ENCODE results near the gene TMC6.
"Not testable (repeated sequence)": the region's sequence is repeated elsewhere in the genome, so short reads cannot be mapped to it uniquely, and the experiment has no call there.

TMC6 gene

DNA sequence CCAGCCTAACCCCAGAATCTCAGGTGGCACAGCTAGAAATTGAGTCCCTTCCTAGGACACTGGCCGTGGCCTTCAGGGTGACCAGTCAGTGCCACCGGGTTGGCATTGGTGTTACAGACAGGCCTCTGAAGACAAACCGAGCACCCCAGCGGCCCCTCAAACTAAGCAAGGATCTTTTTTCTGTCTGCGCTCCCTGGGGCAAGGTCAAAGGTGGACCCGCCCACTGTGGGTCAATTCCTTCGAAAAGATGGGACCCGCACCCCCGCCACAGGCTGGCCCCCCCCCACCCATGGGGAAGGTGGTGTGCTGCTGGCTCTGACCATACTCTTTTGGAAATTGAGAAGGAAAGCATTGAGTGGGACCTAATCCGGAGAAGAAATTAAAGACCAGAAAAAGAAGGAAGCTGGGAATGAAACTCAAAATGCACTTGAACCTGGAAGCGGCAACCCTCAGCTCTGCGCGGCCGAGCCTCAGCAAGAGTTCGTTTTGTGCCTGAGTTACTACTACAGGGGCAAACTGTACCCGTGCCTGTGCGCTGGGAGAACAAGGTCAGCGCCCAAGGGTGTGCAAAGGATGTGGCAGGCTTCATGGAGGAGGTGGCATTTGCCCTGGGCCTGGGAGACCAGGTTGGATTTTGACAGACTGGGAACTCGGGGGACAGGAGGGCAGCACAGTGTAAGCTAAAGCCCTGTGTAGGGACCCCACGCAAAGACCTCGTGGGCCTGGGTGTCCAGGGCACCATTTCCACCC is 20.4 kb downstream of the TMC6 start:
- no peak for DNase-seq

DNA sequence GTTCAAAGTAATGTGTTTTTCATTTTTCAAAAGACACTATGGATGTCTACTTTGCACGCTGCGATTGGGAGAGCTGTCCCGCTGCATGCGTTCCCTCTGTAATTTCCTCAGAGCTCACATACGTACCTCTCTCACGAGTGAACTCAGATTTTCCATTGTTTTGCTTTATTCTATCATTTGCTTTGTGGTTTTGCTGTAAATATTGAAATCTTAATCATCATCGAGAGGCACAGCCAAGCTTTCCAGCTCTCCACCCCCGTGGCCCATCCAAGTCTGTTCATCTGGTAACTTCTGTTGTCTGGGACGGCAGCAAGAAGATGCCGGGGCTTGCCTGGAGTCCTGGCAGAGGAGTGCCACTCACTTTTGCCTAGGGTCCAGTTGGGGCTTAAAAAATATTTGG is 21.1 kb downstream of the TMC6 start:
- no peak for DNase-seq

DNA sequence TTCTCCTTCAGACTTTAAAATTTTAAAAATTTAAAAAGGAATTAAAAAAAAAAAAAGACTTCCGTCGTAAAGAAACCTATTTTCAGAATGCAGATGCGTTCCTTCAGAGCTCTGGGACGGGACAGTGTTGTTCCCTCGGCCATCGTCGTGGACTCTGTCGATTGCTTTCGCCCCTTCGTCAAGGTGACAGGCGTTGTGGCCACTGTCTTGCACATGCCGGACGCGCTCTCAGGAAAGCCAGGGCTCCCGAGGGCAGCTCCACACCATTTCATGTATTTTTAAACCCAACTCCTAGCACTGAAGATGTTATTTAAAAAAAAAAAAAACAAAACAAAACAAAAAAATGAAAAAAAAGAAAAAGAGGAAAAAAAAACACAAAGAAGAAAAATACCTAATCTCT is 22.3 kb downstream of the TMC6 start:
- DNase-seq, result no peak

DNA sequence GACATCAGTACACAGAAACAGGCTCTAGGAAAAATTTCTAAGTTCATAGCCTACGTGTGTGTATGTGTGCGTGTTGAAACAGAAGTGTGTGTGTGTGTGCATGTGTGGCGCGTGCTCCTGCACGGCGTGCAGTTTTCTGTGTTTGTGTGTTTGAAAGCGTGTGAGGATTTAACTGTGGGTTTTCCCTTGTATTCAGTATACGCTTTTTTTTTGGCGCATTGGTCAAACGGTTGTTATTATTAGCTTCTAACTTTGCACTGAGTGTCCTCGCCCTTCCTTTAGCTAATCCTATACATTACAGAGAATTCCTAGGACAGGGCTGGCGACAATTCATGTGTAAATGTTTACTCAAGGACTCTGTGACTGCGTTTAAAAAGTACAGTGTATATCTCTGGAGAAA is 23.0 kb downstream of the TMC6 start:
- DNase-seq, result no peak

DNA sequence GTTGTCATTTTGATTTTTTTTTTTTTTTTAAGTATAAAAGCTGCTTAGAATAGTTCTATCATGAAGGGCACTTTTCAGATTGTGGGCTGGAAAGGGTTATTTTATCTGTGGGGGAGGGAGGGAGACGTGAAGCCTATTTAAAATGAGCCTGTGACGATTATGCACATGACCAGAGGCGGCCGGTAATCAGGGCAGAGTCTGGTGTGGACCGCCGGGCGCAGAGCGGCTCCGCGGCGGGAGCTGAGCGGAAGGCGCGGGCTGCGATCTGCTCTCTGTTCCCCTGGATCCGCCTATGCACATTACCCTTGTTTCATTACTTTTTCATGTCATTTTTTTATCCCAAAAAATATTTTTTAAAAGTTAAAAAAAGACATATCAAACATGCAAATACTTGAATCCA is 23.5 kb downstream of the TMC6 start:
- DNase-seq, result no peak

DNA sequence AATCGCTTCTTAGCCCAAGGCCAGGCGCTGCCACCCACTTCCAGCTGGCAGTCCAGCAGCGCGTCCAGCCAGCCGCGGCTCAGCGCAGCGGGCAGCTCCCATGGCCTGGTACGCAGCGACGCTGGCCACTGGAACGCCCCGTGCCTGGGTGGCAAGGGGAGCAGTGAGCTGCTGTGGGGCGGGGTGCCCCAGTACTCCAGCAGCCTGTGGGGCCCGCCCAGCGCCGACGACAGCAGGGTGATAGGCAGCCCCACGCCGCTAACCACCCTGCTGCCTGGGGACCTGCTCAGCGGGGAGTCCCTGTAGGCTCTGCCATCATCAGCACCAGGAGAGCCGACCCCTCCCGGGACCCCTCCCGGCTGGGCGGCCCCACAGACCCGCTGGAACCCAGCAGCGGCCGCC is 24.0 kb downstream of the TMC6 start:
- no peak for DNase-seq

DNA sequence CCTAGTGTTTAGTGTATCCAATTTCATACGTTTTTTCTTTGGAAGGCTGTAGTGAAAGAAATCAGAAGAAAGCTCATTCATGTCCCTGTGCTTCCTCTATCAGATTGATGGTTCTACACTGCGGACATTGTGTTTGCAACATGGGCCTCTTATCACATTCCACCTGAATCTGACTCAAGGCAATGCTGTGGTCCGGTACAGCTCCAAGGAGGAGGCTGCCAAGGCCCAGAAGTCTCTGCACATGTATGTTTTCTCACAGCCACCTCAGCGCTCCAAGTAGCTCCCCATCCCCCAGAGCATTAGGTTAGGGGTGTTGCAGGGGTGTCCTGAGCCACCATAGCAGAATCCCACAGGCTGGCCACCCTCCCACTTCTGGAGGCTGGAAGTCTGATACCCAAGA is 25.2 kb downstream of the TMC6 start:
- no peak for DNase-seq

DNA sequence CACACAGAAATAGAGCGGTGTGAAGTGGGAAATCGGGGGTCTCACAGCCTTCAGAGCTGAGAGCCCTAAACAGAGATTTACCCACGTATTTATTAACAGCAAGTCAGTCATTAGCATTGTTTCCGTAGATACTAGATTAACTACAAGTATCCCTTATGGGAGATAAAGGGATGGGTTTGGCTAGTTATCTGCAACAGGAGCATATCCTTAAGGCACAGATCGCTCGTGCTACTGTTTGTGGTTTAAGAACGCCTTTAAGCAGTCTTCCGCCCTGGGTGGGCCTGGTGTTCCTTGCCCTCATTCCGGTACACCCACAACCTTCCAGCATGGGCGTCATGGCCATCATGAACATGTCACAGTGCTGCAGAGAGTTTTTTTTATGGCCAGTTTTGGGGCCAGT is 27.0 kb downstream of the TMC6 start:
- DNase-seq, result no peak

DNA sequence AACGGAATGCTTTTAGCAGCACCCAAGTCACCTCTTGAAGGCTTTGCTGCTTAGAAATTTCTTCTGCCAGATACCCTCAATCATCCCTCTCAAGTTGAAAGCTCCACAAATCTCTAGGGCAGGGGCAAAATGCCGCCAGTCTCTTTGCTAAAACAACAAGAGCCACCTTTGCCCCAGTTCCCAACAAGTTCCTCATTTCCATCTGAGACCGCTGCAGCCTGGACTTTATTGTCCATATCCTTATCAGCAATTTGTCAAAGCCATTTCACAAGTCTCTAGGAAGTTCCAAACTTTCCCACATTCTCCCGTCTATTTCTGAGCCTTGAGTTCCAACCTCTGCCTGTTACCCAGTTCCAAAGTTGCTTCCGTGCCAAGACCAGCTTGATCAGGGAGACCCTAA is 27.4 kb downstream of the TMC6 start:
- no peak for DNase-seq

DNA sequence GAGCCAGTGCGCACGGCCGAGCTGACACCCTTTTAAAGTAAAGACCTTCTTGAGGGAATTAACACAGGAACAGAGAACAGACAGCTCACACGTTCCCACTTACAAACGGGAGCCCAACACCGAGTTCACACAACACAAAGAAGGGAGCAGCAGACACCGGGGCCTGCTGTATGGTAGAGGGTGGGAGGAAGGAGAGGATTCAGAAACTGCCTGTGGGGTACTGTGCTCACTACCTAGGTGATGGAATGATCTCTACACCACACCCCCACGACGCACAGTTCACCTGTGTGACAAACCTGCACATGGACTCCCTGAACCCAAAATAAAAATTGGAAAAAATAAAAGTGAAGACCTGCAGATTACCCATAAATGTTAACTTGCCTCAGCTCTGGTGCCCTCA is 32.5 kb downstream of the TMC6 start:
- DNase-seq, result no peak

DNA sequence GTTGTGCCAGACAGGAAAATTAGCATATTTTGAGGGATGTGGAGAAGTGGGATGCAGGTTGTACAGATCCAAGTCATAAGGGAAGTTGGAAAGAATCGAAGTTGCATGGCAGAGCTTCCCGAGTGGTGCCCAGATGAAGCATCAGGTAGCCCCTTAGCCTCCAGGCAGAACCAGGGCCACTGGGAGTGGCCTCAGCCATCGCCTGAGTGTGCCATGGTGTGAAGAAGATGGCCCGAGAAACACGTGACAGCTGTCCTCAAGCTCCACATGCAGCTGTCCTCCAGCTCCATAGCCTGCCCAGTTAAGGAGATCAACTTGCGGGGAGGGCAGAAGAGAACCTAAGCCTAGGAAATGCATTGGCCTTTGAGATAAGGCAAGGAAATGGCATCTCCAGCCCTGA is 33.5 kb downstream of the TMC6 start:
- DNase-seq, result no peak

DNA sequence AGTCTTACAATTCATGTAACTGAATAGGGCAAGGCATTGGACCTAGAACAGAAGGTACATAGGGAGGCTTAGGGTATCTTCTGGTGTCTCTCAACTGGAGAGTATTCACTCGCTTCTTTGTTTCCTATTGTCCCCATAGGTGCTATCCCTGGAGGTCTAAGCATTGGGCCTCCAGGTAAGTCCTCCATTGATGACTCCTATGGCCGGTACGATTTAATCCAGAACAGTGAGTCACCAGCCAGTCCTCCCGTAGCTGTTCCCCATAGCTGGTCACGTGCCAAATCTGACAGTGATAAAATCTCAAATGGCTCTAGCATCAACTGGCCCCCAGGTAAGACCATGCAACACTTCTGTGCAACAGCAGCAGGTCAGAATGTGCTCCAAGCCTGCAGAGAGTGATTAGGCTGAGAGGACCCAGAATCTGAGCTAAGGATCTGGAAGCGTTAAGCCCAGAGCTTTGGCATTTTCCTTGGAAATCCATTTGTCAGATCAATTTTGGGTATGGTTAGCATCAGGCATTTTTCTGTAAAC is 35.7 kb downstream of the TMC6 start:
- no peak for DNase-seq

DNA sequence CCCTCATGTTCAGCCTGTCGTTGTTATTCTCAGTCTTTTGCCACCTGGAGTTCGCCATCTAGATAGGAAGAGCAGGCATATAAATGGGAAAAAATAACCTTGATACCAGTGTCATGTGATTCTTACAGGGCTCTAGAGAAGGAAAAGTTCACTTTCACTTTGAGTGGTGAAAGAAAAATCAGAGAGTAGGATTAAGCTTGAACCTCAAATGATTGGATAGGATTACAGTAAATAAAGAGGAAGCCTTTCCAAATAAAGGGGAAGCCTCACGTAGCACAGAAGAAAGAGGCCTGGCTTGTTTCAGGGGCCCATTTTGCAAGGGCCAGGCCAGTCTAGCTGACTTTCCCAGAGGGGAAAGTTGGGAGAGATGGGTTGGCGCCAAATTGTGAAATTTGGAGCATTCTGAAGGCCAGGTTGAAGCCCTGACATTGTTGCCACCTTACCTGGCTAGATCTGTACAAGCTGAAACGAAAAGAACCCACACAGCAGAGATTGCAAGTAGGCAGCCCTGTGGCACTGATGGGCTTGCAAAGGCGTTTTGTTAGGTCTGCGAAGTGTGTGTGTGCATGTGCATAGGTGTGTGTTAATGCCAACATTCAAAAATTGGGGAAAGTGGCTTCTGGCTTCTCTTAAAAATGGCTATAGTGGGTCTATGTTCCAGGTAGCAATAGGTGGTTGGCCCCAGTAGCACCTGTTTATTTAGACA is 38.8 kb downstream of the TMC6 start:
- DNase-seq, result no peak

DNA sequence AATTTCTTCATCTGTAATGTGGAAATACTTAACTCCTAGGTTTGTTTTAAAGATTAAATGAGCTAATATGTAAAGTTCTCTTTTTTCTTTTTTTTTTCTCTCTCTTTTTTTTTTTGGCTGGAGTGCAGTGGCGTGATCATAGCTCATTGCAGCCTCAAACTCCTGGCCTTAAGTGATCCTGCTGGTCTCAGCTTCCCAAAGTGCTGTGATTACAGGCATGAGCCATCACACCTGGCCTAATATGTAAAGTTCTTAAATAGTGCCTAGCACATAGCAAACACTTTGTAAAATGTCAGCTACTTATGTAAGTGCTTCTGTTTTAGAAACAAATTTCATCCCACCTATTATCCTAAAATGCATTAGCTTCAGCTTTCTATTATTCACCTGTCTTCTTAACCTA is 40.0 kb downstream of the TMC6 start:
- no peak for DNase-seq

DNA sequence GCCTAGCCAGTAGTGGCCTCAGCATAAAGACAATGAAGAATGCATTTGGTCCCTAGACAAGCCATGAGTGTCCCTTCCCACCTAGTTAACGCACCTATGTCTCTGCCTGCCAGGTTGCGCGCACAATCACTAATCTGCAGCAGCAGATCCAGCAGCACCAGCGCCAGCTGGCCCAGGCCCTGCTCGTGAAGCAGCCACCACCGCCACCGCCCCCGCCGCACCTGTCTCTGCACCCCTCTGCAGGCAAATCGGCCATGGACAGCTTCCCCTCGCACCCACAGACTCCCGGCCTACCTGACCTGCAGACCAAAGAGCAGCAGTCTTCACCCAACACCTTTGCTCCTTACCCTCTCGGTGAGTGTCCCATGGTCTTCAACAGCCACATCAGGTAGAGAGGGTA is 41.8 kb downstream of the TMC6 start:
- no peak for DNase-seq

DNA sequence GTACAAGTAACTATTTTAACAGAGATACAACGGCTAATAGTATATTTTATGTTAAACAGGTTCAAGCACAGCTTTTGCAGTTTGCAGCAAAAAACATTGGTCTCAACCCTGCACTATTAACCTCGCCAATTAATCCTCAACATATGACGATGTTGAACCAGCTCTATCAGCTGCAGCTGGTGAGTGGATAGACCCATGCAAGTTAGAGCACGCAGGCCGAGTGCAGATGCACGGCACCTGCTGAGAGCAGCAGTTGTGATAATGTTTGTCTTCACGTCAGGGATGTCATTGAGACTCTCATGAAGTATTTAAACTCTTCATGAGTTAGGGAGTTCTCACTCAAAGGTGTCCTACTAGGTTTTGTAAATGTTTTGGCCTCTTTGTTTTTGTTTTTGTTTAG is 45.6 kb downstream of the TMC6 start:
- no peak for DNase-seq

DNA sequence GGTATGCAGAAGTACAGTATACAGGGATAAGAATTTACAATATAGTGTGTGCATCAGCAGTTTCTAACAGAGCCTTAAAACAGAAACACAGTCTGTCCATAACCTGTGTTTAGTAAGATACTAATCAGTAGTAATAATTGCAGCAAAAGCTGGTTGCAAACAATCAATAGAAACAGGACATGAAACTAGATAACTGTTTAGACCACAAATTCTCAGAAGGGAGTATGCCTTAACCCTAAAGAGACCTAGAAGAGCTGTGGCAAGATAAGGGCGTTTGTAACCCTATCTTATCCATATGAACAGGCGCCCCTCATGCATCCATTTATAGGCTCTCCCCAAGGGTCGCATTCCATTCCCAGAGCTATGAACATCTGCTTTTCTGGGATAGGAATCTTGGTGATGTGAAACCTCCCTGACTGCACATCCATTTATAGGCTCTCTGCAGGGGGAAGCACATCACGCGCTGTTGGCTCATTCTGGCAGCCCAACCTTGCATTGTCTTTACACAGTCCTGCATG is 46.1 kb downstream of the TMC6 start:
- DNase-seq, result not testable (repeated sequence)

DNA sequence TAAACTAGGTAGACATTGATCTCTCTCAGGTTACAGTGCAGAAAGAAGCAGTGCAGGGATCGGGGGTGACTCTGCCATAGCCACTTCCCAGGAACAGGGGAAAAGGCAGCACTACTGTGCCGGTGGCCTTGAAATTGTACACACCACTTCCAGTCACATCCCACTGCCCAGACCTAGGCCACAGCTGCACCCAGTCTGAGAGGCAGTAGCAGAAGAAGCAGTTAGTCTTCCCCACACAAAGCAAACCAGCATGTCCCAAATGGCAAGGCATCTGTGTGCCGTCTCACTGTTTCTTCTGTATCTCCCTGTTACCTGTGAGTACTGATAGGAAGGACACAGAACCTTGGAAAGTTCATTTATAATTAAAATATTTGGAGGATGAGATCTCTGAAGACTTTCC is 47.0 kb downstream of the TMC6 start:
- no peak for DNase-seq

DNA sequence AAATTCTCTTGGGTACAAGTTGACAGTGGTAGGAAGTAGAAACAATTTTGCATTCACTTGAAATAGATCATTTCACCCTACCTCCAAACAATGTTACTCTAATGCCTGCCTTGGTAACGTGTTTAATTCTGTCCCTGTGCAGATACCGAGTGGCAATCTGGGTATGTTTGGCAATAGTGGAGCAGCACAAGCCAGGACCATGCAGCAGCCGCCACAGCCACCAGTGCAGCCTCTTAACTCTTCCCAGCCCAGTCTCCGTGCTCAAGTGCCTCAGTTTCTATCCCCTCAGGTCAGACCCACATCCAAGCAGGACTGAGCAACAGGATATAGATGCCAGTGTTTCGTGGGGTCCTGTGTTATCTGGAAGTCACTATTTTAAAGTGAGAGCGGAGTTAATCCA is 49.3 kb downstream of the TMC6 start:
- no peak for DNase-seq

DNA sequence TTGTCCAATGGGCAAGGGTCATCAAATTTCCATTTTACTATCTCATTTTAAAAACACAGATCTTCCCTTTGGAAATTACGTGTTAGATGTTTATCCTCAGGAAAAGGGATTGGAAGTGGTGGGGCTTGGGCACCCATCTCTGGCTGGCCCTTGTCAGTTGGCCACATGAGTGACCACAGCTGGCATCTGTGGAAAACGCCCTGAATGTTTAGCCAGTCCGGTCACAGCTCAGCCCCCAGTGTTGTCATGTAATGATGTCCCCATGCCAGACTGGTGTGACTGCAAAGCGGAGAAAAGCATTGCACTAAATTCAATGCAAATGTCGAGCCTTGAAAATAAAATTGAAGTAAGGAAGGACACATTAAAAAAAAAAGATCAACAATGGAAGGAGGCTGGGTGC is 53.0 kb downstream of the TMC6 start:
- no peak for DNase-seq

DNA sequence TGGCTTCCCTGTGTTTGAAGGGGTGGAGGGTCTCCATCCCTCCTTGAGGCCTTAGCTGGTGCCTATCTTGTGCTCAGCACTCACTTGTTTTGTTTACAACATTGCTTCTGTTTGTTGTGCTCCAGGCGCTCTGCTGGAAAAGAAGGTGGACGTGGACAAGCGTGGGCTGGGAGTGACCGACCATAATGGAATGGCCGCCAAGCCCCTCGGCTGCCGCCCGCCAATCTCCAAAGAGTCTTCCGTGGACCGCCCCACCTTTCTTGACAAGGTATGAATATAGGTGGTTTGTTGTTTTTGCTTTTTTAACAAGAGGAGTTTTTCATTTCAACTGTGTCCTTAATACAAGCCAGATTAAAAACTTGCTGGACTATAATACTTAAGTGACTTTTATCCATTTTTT is 53.5 kb downstream of the TMC6 start:
- DNase-seq, result no peak

DNA sequence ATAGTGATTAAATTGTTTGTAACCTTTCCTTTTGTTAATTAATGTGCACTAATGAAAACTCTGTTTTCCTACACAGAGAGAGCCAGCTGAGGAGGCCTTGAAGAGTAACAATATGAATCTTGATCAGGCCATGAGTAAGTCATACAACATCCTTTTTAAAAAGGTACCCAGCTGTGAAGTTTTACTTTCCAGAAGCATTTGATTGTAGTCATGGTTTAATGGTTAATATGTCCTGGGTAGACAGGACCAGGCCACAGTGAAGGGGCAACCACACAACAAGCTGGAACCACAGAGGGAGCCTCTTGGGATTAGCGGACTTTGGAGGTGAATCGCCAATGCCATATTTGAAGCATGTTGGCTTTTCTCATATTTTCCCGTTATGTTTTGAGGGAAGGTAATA is 55.6 kb downstream of the TMC6 start:
- no peak for DNase-seq

DNA sequence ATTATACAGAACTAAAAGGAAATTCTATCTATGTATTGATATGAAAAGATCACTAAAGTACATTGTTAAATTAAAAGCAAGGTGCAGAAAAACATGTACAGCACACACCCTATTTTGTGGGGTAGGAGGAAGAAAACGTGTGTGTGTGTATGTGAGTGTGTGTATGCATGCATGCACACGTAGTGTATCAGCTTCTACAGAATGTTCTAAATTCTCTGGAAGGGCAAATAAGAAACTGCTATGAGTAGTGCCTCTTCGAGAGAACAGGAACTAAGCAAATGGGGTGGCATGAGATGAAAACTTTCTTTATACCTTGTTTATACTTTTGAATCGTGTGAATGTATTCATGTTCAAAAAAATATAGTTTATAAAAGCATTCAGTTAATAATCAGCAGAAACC is 58.9 kb downstream of the TMC6 start:
- no peak for DNase-seq

DNA sequence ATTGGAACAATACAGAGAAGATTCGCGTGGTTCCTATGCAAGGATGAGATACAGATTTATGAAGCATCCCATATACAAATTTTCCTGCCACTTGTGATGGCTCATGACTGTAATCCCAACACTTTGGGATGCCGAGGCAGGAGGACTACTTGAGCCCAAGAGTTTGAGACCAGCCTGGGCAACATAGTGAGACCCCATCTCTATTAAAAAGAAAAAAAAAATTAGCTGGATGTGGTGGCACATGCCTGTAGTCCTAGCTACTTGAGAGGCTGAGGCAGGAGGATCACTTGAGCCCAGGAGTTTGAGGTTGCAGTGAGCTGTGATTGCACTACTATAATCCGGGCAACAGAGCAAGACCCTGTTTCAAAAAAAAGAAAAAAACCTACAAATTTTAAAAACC is 61.6 kb downstream of the TMC6 start:
- DNase-seq, result not testable (repeated sequence)

DNA sequence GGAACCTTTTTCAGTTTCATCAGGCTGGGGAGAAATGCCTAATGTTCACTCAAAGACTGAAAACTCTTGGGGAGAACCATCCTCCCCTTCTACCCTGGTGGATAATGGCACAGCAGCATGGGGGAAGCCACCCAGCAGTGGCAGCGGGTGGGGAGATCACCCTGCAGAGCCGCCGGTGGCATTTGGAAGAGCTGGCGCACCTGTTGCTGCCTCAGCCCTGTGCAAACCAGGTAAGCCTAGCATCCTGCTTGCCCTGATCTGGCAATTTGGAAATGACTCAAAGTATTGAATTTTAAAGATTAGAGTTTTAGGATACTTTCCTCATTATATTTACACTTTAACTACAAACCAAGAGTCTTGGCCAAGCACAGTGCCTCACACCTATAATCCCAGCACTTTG is 63.8 kb downstream of the TMC6 start:
- no peak for DNase-seq
